H1 (cell line): ENCODE results near the gene SPTBN1. TPM values are rescaled to one million over a fixed set of nuclear protein-coding genes. Genes with fewer than 3 reads are reported as not detected.

Experiments
- BRCA1 ChIP-seq: IDR thresholded peaks from 2 replicates; pipeline ENCODE4 v1.6.1; 2012; ENCODE audit warnings: low read depth, low read length, improper control_type of control experiment
- CHD2 ChIP-seq: IDR thresholded peaks from 2 replicates; pipeline ENCODE4 v1.6.1; 2012; ENCODE audit warnings: low read length, improper control_type of control experiment
- CTBP2 ChIP-seq: IDR thresholded peaks from 2 replicates; pipeline ENCODE4 v1.7.0; 2011; ENCODE audit warnings: borderline replicate concordance, mild to moderate bottlenecking, moderate library complexity, mixed read lengths, low read length; ENCODE audit not compliant: insufficient read depth, insufficient read length
- GABPA ChIP-seq: IDR thresholded peaks from 2 replicates; pipeline ENCODE4 v1.6.1; 2011; ENCODE audit warnings: mild to moderate bottlenecking, low read length, moderate library complexity, borderline replicate concordance; ENCODE audit not compliant: insufficient read depth
- KDM1A ChIP-seq: fragments of 200-600, 300-600 bp; sonication (generic); IDR thresholded peaks from 2 replicates; pipeline ENCODE4 v1.7.1; 2016; ENCODE audit warnings: mild to moderate bottlenecking, low read length, borderline replicate concordance
- NRF1 ChIP-seq: IDR thresholded peaks from 2 replicates; pipeline ENCODE4 v1.6.1; 2011; ENCODE audit warnings: mild to moderate bottlenecking, low read depth, low read length, improper control_type of control experiment
- POLR2AphosphoS5 ChIP-seq: IDR thresholded peaks from 2 replicates; pipeline ENCODE4 v1.6.1; 2011; ENCODE audit warnings: low read depth, low read length
- RBBP5 ChIP-seq: IDR thresholded peaks from 2 replicates; pipeline ENCODE4 v1.7.1; 2012; ENCODE audit warnings: low read depth, mild to moderate bottlenecking, inconsistent platforms, low read length, moderate library complexity, borderline replicate concordance
- RXRA ChIP-seq: IDR thresholded peaks from 2 replicates; pipeline ENCODE4 v1.6.1; 2011; ENCODE audit warnings: low read depth, mild to moderate bottlenecking, low read length, moderate library complexity; ENCODE audit not compliant: insufficient read depth
- SP2 ChIP-seq: IDR thresholded peaks from 2 replicates; pipeline ENCODE4 v1.6.1; 2012; ENCODE audit warnings: mild to moderate bottlenecking, low read length, inconsistent platforms
- SRF ChIP-seq: IDR thresholded peaks from 2 replicates; pipeline ENCODE4 v1.6.1; 2011; ENCODE audit warnings: mild to moderate bottlenecking, low read depth, low read length, moderate library complexity
- TAF7 ChIP-seq: optimal IDR thresholded peaks from 2 replicates; pipeline ENCODE3; 2011; ENCODE audit warnings: low read depth, mild to moderate bottlenecking, inconsistent platforms, low read length, moderate library complexity, borderline replicate concordance
- polyA plus RNA-seq, 7 experiments: library from polyadenylated mRNA; depleted of rRNA in 3 of 7; stranded (reverse) in 5 of 7; unstranded in 2 of 7; fragments of >200 nt in 5 of 7; fragments of 200-250 nt in 2 of 7; gene quantifications; 1 replicate in 5 of 7; 2 replicates in 1 of 7; 4 replicates in 1 of 7; pipeline versions ENCODE4 v1.2.1 to v1.2.3, GENCODE V29; 2011 to 2013; ENCODE audit warnings: missing spikeins in 2 of 7, mixed read lengths in 2 of 7
- total RNA-seq: library from RNA; stranded (reverse); fragmentation: NEBNext Ultra II Directional; extraction: Animal tissue kit (Norgen Biotek cat#: 25700); gene quantifications from 2 replicates; pipeline ENCODE4 v1.2.1, GENCODE V29; 2021

SPTBN1 gene
- total and polyA plus RNA-seq, 2 of the 8 experiments (the other 6 are each of a cell fraction or from before 2014, with no cell fraction given), result 31.8 to 180 TPM

DNA sequence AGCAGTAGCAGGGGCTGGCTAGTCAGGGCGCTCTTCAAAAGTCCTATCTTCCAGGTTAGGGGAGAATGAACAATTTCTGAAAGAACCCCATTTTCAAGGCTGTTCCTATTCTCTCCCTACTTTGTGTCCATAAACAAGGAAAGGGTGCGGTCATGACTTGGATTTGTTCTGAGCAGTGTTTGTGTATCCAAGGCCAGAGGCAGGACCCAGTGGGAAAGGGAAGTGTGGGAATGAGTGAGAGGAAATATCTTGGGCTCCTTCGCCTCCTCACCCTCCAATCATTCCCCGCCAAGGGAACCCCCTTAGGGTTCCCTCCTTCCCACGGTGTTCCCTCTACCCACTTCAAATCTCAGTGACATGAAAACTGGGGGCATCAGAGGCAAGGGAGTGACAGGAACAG, 25.5 kb upstream of the SPTBN1 start (continued):
- TF ChIP-seq CTBP2, result no peak
- TF ChIP-seq CHD2, result no peak
- TF ChIP-seq RXRA, result no peak
- no peak for TF ChIP-seq KDM1A
- TF ChIP-seq TAF7, result no peak
- TF ChIP-seq RBBP5, result no peak
- no peak for TF ChIP-seq SRF
- no peak for TF ChIP-seq GABPA
- no peak for TF ChIP-seq NRF1
- no peak for TF ChIP-seq SP2
- no peak for TF ChIP-seq POLR2AphosphoS5
- no peak for TF ChIP-seq BRCA1
